ENCODE data around the gene MAGI2. TPM values are rescaled to one million over a fixed set of nuclear protein-coding genes. Genes with fewer than 3 reads are reported as not detected.

MAGI2 gene
- total and polyA plus RNA-seq, 2 experiments from 2014 or later: 16.8 to 24.7 TPM

DNA sequence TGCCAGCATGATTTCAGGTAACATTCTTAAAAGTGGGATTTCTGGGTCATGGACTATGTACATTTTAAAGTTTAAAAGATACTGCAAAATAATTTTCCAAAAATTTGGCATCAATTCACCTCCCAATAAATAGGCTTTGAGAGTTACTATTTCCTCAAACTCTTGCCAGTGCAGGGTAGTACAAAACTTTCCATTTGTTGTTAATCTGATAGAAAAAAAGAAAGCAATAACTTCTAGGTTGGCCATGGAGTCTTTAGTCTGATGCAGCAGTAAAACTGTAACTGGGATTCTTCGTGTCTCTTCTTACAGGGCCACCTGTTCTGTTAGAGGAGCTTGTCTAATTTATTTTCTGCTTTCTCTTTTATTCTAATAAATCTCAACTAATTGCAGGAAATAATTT, 241.1 kb downstream of the MAGI2 start:
- Histone ChIP-seq H3K9me3 (ENCODE audit: low read depth) (no peaks in the 10 kb centered on the region), H3K36me3 (no peaks in the 10 kb centered on the region)
- TF ChIP-seq, protein P1, sequence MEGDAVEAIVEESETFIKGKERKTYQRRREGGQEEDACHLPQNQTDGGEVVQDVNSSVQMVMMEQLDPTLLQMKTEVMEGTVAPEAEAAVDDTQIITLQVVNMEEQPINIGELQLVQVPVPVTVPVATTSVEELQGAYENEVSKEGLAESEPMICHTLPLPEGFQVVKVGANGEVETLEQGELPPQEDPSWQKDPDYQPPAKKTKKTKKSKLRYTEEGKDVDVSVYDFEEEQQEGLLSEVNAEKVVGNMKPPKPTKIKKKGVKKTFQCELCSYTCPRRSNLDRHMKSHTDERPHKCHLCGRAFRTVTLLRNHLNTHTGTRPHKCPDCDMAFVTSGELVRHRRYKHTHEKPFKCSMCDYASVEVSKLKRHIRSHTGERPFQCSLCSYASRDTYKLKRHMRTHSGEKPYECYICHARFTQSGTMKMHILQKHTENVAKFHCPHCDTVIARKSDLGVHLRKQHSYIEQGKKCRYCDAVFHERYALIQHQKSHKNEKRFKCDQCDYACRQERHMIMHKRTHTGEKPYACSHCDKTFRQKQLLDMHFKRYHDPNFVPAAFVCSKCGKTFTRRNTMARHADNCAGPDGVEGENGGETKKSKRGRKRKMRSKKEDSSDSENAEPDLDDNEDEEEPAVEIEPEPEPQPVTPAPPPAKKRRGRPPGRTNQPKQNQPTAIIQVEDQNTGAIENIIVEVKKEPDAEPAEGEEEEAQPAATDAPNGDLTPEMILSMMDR (IDR thresholded peaks at IDR 0.05; ENCODE audit: low read depth, low read length): no peak

DNA sequence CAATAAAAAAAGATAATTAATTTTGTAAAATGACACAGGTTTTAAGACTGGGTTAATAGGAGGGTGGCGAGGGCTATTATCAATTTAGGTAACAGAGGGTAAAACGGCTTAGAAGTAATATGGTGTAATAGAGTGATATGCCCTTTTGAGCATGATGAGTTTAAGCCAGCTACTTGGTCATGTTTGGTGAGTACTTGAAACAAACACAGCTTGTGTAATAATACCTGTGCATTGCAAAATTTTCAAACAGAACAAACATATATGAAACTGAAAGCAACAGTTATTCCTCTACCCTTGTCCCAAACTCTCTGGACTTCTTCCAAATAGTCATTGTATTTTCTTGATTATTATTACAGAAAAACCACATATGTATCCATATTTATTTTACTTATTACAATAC, 241.7 kb downstream of the MAGI2 start:
- Histone ChIP-seq H3K9me3 (ENCODE audit: low read depth) (no peaks in the 10 kb centered on the region), H3K27me3 (no peaks in the 10 kb centered on the region), H3K27ac (no peak overlapping the region), H3K4me3 (no peak overlapping the region), H3K4me1 (ENCODE audit: low read depth) (no peaks in the 10 kb centered on the region), H3K36me3 (no peaks in the 10 kb centered on the region)
- peak in 1 of 2 donors; percentile 3 for DNase-seq (ENCODE audit: low read depth in 1 of 2, low spot score in 1 of 2)
- TF ChIP-seq, protein P1 (IDR thresholded peaks at IDR 0.05; ENCODE audit: low read depth, low read length): no peak

More for the DNA sequence above, 241.1 kb downstream of the MAGI2 start:
- Histone ChIP-seq H3K27me3 (no peaks in the 10 kb centered on the region), H3K4me1 (ENCODE audit: low read depth) (no peaks in the 10 kb centered on the region), H3K27ac (no peak overlapping the region), H3K4me3 (no peak overlapping the region)
- DNase-seq (ENCODE audit: low read depth in 1 of 2, low spot score in 1 of 2): no peak

DNA sequence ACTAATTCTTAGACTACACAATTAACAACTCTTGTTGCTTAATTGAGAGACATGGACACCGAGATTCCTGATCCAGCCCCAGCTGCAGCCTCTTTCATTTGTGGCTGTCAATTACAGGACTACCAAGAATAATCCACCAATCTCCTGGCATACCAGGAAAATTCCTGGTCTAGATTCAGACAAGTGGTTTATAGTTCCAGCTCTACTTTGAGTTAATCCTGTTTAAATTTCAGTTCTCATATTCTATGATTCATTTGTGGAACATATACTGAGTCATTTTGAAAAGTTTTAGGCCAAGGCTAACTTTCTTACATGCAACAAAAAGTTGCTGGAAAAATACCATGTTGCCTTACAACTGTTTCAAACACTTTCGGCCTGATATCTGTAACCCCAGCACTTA, 253.5 kb downstream of the MAGI2 start:
- Histone ChIP-seq H3K27ac (no peak overlapping the region), H3K4me3 (no peak overlapping the region), H3K27me3 (no peaks in the 10 kb centered on the region), H3K36me3 (no peaks in the 10 kb centered on the region), H3K4me1 (ENCODE audit: low read depth) (no peaks in the 10 kb centered on the region), H3K9me3 (ENCODE audit: low read depth) (no peaks in the 10 kb centered on the region)
- TF ChIP-seq, protein P1 (IDR thresholded peaks at IDR 0.05; ENCODE audit: low read depth, low read length): no peak
- no peak for DNase-seq (ENCODE audit: low read depth in 1 of 2, low spot score in 1 of 2)

DNA sequence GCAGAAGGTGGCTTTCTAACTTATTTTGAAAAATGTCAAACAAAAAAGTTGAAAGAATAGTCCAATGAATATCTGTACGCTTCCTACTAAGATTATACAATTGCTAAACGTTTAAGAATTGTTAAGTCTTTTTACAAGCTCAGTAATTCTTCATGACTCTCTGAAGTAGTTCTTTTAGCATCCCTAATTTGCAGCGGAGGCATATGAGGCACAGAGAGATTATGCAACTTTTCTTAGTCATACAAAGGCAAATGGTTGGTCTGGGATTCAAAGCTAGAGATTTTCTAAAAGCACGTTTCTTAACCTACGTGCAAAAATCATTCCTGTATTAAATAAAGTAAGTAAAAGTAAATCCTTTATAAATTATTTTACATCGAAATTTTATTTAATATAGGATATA, 254.2 kb downstream of the MAGI2 start:
- Histone ChIP-seq H3K27me3 (no peaks in the 10 kb centered on the region), H3K27ac (no peak overlapping the region), H3K9me3 (ENCODE audit: low read depth) (no peaks in the 10 kb centered on the region), H3K36me3 (no peaks in the 10 kb centered on the region), H3K4me3 (no peak overlapping the region), H3K4me1 (ENCODE audit: low read depth) (no peaks in the 10 kb centered on the region)
- DNase-seq (ENCODE audit: low read depth in 1 of 2, low spot score in 1 of 2): no peak
- TF ChIP-seq, protein P1 (IDR thresholded peaks at IDR 0.05; ENCODE audit: low read depth, low read length): no peak

DNA sequence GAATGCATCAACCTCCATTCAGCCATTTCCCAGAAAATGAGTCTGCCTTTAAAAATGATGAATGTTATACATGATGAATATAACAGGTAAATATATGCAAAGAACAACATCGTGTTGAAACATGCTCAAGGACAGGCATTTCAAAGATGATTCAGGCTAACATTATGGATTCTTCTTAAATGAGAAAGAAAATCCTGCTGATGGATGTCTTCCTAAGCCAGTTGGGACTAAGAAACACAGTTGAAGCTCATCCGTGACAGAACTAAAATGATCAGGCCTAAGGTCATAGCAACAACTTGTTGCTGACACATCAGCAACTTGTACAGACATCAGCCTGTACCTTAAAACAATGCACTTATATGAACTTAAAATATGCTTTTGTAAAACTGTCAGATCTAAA, 267.9 kb downstream of the MAGI2 start:
- Histone ChIP-seq H3K27ac (no peak overlapping the region), H3K4me3 (no peak overlapping the region), H3K4me1 (ENCODE audit: low read depth) (no peaks in the 10 kb centered on the region), H3K9me3 (ENCODE audit: low read depth) (no peaks in the 10 kb centered on the region), H3K36me3 (no peaks in the 10 kb centered on the region), H3K27me3 (no peaks in the 10 kb centered on the region)
- TF ChIP-seq, protein P1 (IDR thresholded peaks at IDR 0.05; ENCODE audit: low read depth, low read length): no peak
- DNase-seq (ENCODE audit: low read depth in 1 of 2, low spot score in 1 of 2): no peak

DNA sequence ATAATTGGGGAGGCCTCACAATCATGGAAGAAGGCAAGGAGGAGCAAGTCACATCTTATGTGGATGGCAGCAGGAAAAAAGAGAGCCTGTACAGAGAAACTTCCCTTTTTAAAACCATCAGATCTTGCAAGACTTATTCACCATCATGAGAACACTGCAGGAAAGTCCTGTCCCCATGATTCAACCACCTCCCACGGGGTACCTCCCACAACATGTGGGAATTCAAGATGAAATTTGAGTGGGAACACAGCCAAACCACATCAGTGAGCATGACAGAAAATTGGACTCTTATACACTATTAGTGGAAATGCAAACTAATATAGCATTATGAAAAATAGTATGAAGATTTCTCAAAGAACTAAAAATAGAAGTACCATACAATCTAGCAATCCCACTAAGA, 271.2 kb downstream of the MAGI2 start:
- H3K27me3 ChIP-seq: no peaks in the 10 kb centered on the region
- peaks cover 8% of the 10 kb centered on the region for H3K4me1 ChIP-seq (ENCODE audit: low read depth)
- H3K9me3 ChIP-seq (ENCODE audit: low read depth): no peaks in the 10 kb centered on the region
- no peak overlapping the region for H3K4me3 ChIP-seq
- H3K36me3 ChIP-seq: no peaks in the 10 kb centered on the region
- no peak overlapping the region for H3K27ac ChIP-seq
- TF ChIP-seq, protein P1 (IDR thresholded peaks at IDR 0.05; ENCODE audit: low read depth, low read length): no peak
- peak in 1 of 2 donors; percentile 86 for DNase-seq (ENCODE audit: low read depth in 1 of 2, low spot score in 1 of 2)

All from cardiac muscle cell (in vitro differentiated cells and primary cell).